Stimulated activated CD8-positive, alpha-beta memory T cell treated with anti-CD3 and anti-CD28 coated beads, Interleukin-7, amount 100 ng/mL, for 48 hours (primary cell): ENCODE measurements around the gene DUSP5.
A peak's percentile ranks its signal among the peaks of the same experiment; 100 is the strongest.

ENCODE experiments used
- DNase-seq, 2 donors: peaks; one replicate each; pipeline ENCODE4 v3.0.0-alpha.2; 2020; ENCODE audit warnings: low read depth in 1 of 2; ENCODE audit errors: extremely low read depth in 1 of 2

DUSP5 gene

GRCh38 chr10:110479710-110480109, 18.0 kb upstream of the DUSP5 start:
- DNase-seq, result no peak

DNA sequence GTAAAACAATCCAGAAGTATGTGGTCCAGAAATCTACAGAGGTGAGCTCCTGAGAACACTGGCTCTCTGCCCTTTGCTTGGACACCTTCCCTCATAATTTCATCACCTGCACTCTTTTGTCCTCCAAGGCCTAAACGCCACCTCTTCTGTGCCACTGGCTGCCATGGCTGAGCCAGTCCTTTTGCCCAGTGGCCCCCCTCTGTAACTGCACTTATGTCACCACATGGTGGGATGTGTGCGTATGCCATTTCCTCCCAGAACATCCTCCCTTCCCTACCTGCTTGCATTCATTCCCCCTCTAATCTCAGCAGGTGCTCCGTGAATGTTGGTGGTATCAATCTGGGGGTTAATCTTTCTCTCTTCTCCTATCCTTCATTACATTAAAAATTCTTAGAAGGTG, 17.3 kb upstream of the DUSP5 start:
- no peak for DNase-seq

DNA sequence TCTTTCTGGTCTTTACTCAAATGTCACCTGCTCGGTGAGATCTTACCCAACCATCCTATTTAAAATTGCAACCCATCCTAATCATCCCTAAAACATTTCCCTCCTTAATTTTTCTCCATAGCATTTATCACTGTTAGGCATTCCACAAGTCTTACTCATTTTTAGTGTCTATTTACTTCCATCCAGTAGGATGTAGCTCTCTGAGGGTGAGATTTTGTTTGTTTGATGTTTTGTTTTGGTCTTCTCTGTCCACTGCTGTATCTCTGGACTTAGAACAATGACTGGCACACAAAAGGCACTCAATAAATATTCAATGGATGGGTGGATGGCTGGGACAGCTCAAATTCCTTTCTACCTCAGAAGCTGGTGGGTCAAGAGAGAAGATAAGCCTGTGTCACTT, 15.8 kb upstream of the DUSP5 start:
- DNase-seq, result no peak

- DNase-seq, result no peak
These were observed 14.1 kb upstream of the DUSP5 start for GRCh38 chr10:110483633-110484032.

DNA sequence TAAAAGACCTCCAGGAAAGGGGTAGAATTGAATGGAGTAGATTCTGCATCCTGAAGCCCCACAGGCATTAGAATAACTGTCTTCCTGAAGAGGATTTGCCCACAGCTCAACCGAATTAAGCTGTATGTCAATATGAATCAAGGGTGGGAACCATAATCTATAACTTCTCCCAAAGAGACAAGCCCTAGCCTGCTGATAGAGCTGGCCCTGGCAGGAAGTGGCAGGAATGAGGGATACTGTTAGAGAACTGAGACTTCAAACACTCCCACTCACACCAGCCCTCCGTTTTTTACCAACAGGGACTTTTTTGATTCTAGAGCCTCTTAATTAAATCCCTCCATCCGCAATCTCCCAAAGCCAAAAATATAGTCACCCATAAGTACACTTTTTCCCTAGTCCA, 12.2 kb upstream of the DUSP5 start:
- no peak for DNase-seq

DNA sequence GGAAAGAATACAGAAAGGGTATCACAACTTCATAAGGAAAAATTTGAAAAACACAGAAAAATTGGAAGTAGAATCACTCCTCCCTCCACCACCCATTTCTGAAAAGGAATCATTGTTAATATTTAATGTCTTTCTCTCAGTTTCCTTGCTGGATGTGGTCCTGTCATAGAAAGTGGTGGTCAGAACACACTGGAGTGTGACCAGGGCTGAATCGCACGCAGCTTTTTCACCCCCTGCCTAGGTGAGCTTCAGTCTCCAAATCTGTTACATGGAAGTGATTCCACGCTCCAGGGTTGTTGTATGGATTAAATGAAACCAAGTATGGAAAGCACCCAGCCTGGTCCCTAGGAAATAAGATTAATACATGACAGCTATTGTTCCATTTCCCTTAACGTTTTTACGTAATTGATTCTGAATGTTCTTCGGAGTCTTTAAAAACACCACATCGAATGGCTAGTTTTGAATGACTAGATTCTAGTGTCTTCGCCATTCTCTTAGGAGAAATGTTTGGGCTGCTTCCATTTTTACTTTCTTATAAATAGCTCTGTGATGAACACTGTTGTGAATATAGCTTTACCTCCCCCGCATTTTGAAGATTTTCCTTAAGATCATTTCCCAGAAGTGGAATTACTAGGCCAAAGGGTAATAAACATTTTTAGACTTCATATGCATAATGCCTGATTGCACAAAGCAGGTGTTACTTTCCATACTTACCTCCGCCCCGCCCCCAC, 10.9 kb upstream of the DUSP5 start:
- no peak for DNase-seq

DNA sequence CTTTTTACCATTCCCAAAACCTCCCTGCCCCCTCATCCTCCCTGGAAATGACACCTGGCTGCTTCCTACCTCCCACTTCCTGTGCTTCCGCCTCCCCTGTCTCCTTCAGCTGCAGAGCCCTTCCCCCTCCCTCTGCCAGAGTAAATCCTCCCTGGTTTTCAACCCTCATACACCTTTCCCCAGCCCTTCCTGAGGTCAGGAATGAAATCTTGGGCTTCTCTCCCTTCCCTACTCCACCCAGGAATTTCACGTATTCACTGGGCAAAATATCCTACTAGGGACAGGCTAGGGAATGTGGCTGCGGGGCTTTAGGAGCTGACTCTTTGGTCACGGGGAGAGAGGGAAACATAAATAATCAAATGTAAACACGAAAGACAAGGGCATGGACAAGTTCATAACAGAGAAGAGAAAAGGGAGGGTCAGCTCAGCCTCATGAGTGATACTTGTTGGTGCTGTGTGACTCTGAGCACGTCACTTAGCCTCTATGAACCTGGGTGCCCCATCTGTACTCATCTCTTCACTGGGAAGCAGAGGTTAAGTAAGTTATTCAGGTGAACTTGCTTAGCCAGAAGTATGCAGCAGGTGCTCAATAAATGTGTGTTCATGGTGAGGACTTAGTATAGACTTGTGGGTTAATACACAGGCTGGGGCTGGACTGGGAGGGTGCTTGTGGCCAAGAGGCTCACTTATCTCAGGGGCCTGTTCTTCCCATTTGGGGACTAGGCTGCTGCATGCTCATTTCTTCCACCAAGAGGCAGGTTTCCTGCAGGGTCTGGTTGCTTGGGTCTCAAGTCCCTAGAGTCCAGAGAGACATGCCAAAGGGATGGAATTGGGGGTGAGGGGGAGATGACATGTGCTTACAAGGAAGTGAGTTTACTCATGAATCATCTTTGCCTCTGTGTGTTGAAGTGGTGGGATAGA, 10.0 kb upstream of the DUSP5 start:
- DNase-seq, result no peak

DNA sequence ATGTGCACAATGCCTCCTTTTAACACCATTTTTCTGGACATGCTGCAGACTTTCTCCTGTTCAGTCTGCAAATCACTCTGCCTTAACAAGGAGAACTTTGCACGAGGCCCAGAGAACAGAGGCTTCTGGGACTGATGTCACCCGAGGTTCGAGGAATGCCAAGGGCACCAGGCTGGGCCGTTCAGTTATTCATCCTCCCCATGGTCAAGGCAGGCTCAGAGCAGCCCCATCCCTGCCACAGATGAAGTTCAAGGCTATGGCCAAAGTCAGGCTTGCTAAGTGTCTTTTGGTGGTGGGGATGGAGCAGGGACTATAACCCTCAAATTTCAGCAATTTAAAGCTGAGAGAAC, 9.4 kb upstream of the DUSP5 start:
- no peak for DNase-seq

GRCh38 chr10:110488940-110489339, 8.8 kb upstream of the DUSP5 start:
- no peak for DNase-seq

- DNase-seq, result no peak
These were observed 7.1 kb upstream of the DUSP5 start for GRCh38 chr10:110490640-110491039.

DNA sequence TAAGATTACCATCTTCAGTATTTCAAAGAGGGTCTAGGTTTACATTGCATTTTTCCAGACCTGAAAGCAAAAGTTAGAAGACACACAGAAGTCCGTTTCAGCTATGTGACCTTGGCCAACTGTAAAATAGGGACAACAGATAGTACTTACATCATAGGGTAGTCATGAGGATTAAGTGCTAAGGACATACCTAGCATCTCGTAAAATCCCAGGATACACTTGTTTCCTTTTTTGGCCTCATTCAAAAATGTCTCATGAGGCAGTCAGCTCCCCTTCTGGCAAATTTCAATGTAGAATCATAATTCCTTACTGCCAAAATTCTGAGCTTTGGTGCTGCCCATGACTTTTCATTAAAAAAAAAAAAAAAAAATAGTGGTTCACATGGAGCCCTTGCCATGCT, 6.4 kb upstream of the DUSP5 start:
- DNase-seq, result no peak

GRCh38 chr10:110492069-110492822, 5.5 kb upstream of the DUSP5 start:
- no peak for DNase-seq

GRCh38 chr10:110493832-110494426, 3.8 kb upstream of the DUSP5 start:
- no peak for DNase-seq

- no peak for DNase-seq
These were observed 3.2 kb upstream of the DUSP5 start for GRCh38 chr10:110494532-110494931.

DNA sequence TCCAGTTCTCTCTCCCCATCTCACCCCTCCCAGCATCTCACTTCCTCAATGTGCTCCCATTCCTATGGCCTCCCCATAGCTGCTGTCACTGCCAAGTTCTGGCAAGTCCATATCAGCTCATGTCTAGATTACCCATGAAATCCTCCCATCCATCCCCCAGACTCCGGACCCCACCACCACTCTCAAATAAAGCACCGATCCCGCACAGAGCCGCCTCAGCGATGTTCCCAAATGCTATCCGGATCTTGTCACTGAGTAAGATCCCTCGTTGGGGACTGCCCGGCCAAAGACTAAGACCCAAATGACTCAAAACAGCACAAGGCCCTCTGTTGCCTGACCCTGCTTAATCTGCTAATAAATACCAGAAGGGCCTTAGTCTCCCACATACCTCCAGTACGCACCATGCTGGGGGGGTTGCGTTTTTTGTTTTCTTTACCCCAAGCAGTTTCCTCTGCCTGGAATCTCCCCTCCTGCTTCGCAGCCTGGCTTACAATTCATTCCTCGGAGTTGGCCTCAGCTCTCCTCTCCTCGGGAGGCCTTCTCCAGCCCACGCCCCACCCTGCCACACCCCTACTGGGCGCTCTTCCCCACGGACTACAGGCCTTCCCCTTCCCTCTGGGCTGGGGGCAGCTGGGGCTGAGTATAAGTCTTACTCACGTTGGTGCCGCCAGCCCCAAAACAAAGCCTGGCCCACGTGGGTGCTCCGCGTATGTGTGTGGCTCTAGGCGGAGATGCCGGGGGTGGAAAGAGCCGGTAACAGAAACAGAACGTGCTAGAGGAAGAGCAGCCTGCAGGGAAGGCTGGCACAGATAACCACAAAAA, 1.8 kb upstream of the DUSP5 start:
- DNase-seq, result no peak

- DNase-seq, result no peak
These were observed 912 bp upstream of the DUSP5 start for GRCh38 chr10:110496553-110497437.

DNA sequence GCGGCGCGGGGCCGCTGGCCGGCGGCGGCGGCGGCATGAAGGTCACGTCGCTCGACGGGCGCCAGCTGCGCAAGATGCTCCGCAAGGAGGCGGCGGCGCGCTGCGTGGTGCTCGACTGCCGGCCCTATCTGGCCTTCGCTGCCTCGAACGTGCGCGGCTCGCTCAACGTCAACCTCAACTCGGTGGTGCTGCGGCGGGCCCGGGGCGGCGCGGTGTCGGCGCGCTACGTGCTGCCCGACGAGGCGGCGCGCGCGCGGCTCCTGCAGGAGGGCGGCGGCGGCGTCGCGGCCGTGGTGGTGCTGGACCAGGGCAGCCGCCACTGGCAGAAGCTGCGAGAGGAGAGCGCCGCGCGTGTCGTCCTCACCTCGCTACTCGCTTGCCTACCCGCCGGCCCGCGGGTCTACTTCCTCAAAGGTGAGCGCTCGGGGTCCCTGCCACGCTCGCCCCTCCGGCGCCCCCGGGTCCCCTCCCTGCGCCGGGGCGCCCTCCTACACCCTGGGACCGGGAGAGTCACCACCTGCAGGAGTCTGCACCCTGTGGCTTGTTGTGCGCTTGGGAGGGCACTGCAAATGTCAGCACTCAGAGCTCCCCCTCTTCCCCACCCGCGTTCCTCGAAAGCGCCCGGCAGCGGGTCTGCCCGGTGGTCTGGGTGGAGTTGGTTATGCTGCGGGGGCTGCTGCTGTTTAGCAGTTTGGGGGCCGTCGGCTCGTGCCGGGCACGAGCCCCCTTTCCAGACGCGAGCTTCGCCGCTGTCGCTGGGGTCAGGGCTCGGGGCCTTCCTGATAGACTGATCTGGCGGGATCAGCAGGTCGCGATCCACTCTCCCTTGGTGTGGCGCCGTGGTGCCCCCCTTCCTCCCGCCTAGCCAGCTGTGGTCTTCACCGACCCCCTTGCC, 627 bp downstream of the DUSP5 start:
- peak in 1 of 2 donors; percentile 50 for DNase-seq
